ENCODE results near the gene ARHGEF7.
"Not testable (repeated sequence)": the region's sequence is repeated elsewhere in the genome, so short reads cannot be mapped to it uniquely, and the experiment has no call there.

ARHGEF7 gene, protein sequence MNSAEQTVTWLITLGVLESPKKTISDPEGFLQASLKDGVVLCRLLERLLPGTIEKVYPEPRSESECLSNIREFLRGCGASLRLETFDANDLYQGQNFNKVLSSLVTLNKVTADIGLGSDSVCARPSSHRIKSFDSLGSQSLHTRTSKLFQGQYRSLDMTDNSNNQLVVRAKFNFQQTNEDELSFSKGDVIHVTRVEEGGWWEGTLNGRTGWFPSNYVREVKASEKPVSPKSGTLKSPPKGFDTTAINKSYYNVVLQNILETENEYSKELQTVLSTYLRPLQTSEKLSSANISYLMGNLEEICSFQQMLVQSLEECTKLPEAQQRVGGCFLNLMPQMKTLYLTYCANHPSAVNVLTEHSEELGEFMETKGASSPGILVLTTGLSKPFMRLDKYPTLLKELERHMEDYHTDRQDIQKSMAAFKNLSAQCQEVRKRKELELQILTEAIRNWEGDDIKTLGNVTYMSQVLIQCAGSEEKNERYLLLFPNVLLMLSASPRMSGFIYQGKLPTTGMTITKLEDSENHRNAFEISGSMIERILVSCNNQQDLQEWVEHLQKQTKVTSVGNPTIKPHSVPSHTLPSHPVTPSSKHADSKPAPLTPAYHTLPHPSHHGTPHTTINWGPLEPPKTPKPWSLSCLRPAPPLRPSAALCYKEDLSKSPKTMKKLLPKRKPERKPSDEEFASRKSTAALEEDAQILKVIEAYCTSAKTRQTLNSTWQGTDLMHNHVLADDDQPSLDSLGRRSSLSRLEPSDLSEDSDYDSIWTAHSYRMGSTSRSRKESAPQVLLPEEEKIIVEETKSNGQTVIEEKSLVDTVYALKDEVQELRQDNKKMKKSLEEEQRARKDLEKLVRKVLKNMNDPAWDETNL

DNA sequence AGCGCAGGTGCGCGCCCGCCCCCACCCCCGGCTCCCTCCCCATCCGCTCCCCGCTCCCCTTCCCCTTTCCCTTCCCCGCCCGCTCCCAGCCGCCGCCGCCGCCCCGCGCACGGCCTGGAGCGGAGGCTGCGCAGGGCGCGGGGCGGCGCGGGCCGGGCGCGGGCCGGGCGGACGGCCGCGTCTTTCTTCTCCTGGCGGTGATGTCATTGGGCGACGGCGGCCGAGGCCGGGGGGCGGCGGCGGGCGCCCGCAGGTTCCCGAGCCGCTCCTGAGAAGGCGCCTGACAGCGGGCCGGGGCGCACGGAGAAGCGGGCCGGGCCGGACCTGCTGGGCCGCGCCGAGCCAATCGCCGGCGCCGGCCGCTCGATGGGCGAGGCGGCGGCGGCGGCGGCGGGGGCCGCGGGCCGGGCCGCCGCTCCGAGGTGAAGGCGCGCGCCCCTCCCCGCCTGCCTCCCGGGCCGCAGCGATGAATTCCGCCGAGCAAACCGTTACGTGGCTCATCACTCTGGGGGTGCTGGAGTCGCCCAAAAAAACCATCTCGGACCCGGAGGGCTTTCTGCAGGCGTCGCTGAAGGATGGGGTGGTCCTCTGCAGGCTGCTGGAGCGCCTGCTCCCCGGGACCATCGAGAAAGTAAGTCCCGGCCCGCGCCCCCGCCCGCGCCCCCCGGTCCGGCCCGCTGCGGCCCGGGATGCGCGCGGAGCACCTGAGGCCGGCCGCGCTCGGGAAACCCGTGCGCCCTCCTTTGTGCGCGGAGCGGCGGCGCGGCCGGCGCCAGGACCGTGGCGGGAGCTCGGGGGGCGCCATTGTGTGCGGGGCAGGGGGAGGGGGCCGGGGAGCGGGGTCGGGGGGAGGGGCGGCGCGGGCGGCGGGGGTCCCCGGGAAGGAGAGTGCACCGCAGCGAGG is at the start of gene ARHGEF7:
Gene ARHGEF7 (plus strand): TSS at position 250 of the 904 bp plus-strand sequence. CDS start 217 bp downstream, at position 467.
- peak; percentile 46 for DNase-seq

DNA sequence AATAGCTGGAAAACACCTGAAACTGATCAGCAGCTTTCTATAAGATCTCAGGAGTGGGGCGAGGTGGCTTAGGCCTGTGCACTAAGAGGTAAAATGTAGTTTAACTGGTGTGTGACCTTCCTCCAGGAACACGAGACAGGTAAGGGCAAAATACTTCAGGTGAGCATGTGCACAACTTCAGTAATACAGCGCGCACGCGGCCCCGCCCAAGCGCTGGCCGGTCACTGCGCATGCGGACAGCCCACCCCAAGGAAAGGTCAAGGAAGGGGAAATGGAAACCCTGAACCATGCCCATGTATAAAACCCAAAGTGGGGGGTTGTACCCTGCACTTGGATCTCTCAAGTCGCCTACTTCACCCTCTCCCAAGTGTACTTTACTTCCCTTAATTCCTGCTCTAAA is 49.4 kb upstream of the ARHGEF7 start:
- DNase-seq: no peak

DNA sequence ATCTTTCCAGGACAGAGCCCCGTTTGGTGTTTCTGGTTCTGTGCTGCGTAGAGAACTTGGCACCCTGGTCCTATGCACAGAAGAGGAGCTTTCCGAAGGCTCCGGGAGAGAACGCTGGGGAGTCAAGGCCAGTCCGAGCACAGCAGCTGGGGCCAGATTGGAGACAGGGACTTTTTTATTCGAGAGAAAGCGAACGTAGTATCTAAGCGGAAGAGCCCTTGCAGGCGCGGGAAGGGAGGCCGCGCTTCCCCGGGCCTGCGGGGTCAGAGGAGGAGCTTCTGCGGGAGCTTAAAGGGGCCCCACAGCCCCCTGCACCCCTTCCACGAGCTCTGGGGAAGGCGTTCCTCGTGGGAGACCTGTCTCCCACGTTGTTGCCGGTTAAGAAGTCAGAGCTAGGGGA is 48.6 kb upstream of the ARHGEF7 start:
- DNase-seq: no peak

DNA sequence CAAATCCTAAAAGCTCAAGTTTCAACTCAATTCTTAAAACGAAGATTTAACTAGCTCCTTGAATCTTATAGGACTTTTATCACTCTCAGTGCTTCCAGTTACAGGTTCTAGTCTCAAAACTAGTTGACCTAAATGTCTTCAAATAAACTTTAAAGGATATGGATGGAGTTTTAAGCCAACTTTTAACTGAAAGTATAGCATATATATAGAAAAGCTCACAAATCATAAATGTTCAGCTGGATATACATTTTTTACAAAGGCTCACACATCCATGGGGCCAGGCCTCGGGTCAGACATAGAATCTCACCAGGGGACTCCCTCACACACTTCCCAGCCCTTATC is 47.1 kb upstream of the ARHGEF7 start:
- no peak for DNase-seq

DNA sequence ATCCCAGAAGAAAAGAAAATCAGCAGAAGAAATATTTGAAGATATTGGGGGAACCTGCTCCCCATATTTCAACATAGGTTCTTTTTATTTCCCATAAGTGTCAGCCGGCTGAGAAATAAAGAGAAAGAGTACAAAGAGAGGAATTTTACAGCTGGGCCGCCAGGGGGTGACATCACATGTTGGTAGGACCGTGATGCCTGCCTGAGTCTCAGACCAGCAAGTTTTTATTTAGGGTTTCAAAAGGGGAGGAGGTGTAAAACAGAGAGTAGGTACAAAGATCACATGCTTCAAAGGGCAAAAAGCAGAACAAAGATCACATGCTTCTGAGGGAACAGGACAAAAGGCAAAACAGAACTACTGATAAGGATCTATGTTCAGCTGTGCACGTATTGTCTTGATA is 44.0 kb upstream of the ARHGEF7 start:
- DNase-seq: not testable (repeated sequence)

DNA sequence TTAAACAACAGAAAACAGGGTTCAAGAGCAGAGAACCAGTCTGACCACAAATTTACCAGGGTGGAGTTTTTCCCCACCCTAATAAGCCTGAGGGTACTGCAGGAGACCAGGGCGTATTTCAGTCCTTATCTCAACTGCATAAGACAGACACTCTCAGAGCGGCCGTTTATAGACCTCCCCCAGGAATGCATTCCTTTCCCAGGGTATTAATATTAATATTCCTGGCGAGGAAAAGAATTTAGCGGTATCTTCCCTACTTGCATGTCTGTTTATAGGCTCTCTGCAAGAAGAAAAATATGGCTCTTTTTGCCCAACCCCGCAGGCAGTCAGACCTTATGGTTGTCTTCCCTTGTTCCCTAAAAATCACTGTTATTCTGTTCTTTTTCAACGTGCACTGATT is 43.6 kb upstream of the ARHGEF7 start:
- not testable (repeated sequence) for DNase-seq

DNA sequence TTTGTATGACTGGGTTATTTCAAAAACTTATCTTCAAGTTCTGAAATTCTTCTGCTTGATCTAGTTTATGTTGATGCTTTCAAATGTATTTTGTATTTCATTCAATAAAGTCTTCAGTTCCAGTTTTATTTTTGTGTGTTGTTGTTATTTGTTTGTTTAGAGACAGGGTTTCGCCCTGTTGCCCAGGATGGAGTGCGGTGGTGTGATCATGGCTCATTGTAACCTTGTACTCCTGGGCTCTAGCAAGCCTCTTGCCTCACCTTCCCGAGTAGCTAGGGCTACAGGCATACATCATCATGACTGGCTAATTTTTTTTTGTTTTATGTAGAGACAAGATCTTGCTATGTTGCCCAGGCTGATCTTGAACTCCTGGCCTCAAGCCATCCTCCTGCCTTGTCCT is 40.3 kb upstream of the ARHGEF7 start:
- no peak for DNase-seq

DNA sequence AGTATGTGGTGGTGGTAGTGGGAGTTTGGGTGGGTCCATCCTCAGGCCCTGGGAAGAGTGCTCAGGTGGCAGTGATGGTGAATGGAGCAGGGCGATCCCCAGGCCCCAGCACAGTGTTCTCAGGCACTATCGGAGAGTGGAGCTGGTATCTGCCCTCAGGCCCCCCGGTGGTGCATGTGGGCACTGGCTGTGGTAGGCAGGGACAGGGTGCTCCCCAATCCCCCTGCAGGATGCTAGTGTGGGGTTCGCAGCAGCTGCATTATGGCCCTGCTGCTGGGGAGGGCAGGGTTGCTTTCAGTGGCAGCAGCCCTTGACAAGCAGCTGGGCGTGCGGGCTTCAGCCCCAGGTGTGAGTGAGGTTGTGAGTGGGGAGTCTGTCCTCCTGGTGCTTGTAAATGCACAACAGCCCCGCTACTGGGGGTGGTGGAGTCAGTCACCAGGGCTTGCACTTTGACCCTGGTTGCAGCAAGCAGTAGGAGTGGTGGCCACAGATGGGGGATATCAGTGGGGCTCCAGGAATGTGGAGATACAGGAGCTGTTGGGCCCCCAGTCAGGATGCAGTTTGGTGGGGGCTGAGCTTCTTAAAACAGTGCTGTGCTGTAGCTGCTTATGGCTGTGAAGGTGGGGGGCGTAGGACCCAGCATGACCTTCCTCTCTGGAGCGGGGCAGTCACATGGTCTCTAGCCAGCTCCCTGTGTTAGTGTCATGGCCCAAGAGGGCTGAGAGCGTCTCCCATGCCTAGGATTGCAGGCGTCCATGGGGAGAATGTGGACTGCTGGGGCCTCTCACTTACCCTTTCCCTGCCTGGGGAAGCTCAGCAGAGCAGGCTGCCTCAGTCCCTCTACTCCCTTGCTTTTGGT is 38.7 kb upstream of the ARHGEF7 start:
- no peak for DNase-seq

DNA sequence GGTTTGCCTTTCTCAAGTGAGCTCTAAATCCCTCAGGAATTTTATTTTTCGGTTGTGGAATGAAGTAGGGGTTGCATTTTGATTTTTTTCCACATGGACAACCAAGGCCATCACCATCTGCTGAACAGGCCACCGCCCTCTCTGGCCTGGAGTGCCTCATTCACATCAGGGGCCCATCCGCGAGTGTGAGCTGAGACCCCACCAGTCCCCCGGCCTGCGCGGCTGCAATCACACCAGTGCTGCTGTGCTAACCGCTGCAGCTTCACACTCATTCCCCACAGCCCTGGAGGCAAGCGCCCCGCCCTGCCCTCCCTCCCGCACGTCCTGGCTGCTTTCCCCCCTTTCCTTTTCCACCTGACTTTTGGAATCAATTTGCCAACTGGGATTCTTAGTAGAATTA is 35.7 kb upstream of the ARHGEF7 start:
- no peak for DNase-seq

DNA sequence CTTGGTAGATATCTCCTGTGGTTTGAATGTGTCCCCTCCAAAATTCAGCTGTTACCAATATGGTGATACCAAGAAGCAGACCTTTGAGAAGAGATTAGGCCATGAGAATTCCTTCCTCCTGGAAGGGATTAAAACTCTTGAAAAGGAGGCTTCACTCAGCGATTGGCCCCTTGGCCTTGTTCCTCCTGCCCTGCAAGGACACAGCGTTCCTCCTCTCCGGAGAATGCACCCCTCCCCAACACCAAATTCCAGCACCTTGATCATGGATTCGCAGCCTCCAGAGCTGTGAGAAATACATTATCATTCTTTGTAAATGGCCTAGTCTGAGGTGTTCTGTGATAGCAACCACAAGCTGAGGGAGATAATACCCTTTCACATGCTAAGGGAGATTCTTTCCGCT is 34.5 kb upstream of the ARHGEF7 start:
- no peak for DNase-seq

DNA sequence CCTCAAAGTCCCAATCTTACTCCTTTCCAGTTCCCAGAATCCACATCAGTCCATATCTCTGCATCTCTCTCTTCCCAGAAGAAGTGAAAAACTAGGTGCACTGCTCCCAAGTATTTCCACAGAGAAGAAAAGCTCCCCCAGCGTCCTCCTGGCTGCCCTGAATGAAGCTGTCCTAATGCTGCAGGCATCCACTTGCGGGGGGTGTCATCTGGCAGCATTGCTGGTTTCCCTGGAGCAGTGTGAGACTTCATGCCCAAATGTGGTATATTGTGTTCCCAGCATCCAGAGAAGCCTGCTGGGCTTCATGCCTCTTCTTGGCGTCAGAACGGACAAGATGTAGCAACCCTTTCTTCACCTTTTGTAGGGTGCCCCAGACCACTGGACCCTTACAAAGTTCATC is 32.9 kb upstream of the ARHGEF7 start:
- no peak for DNase-seq

DNA sequence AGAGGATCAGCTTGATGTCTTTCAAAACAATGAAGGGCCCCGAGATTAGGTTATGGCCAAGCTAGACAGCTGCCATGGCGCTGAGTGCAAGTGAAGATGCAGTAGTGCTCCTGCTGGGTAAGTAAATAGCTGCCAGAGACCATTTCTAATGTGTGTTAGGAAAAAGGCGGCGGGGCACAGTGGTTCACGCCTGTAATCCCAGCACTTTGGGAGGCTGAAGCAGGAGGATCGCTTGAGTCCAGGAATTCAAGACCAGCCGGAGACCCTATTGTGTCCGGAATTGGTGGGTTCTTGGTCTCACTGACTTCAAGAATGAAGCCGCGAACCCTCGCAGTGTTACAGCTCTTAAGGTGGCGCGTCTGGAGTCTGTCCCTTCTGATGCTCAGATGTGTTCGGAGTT is 32.3 kb upstream of the ARHGEF7 start:
- DNase-seq: not testable (repeated sequence)

DNA sequence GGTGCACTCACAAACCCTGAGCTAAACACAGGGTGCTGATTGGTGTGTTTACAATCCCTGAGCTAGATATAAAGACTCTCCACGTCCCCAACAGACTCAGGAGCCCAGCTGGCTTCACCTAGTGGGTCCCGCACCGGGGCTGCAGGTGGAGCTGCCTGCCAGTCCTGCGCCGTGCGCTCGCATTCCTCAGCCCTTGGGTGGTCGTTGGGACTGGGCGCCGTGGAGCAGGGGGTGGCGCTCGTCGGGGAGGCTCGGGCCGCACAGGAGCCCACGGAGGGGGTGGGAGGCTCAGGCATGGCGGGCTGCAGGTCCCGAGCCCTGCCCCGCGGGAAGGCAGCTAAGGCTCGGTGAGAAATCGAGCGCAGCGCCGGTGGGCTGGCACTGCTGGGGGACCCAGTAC is 31.4 kb upstream of the ARHGEF7 start:
- DNase-seq: not testable (repeated sequence)

DNA sequence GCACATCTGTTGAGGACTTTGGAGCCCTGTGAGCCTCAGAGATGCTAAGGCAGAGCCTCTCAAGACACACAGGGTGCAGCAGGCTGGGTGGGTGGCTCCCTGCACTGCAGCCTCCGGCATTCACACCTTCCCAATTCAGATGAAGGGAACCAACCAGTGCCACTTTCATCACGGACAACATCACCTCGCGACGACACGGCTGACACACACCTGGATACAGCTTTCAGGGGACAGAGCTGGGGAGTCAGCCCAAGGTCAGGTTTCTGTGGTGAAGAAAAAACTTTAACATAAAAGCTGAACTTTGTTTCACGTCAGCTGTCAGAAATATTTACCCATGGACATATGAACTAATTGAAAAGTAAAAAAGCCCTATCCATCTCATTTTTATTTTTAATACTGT is 24.9 kb upstream of the ARHGEF7 start:
- no peak for DNase-seq

DNA sequence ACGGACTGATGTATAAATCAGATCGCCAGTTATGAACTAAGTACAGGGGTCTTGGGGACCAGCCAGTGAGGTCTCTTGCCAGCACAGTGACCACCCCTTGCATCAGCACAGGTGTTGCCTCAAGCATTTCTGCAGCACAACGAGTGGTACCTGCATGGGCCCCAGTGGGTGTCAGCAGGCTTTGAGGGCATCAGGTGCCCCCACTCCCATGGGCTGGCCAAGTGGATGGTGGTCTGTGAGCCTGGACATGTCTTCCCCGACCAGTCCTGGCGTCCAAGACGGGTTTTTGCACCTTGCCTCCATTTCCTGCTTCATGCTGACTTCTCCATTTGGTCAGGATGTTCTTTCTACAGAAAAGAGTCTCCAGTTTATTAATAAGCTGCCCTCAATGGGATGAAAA is 22.4 kb upstream of the ARHGEF7 start:
- DNase-seq: no peak

DNA sequence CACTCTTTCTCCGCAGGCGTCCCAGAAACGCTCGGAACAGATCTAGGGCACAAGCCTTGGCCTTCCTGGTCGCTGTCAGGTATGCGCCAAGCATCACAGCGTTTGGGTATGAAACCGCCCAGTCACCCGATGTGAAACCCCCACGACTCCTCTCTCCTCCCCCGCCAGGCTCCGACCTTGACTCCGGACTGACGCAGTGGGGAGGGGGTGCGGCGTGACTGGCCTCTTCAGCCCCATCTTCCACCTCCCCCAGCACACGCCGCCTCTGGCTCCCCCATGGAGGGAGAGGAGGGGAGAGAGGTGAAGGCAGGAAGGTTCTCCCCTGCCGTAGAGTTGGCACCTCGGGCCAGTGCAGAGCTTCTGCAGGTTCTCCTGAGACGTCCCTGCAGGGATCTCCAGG is 22.0 kb upstream of the ARHGEF7 start:
- DNase-seq: no peak

DNA sequence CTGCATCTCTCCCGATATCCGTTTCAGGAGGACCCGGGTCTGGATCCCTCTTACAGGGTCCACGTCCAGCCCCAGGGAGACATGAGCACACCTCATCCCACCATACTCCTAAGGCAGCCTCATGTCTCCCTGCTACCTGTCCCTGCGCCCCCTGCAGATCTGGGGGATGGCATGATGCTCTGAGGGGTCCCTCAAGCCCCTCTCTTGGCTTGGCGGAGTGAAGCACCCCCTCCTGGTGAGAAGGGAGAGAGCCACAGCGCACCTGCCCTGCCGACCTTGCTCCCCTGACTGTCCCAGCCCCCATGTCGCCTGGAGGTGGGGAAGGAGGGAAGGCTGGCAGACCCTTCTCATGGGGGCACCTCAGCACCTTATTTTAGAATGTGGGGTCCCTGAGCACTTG is 21.5 kb upstream of the ARHGEF7 start:
- DNase-seq: no peak

DNA sequence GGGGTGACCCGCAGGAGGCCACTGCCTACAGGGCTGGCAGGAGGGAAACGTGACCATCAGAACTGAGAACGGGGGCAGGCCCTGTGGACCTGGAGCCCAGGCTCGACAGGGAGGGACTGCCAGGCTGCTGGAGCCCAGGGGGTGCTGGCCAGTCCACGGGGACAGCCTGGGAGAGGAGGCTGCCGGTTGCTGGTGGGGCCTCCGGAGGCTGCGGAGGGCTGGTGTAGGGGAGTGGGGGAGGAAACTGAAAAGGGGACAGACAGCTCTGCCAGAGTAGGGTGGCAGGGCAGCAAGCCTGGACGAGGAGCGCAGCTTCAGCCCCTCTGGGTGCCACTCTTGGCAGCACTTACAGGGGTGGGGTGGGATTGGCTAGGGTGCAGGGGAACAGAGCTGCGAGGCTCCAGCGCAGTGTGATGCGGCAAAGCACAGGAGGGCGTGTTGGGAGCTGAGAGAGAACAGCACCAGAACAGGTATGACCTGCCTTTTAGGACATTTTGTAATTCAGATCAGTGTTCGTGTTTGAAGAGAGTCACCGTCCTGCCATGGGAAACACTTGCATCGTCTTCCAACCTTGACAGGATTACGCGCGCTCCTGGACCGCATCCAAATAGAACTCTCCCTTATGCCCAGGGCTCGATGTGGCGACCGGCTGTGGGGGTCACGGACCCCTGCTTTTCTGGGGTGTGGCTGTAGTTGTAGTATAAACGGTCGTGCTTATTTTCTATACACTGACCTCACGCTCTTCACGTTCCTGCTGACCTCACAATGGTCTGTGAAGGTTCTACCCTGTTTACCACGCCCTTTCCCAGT is 19.9 kb upstream of the ARHGEF7 start:
- DNase-seq: no peak

DNA sequence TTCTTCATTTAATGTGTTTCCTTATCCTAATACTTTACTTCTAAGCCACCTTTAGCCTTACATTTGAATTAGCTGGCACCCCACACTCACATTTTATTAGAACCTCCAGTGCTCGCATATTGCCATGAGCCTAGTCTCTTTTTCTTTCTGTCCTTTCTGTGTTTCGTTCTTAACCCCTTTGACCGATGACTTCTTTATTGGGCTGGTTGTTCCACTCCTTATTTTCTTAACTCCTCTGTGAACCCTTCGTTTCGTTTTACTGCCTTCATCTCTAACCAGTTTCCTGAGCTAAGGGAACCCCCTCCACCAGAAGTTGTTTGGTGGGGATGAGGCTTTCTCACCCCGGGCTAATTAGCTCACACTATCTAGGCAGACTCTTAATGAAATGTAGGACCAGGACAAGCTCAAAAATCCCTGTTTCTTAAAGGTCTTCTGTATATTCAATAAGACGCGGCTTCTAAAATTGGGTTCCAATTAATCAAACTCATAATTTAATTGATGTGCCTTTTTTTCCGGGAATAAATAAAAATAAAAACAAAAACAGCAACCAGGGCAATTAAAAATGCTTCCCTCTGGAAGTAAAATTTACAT is 19.1 kb upstream of the ARHGEF7 start:
- no peak for DNase-seq

DNA sequence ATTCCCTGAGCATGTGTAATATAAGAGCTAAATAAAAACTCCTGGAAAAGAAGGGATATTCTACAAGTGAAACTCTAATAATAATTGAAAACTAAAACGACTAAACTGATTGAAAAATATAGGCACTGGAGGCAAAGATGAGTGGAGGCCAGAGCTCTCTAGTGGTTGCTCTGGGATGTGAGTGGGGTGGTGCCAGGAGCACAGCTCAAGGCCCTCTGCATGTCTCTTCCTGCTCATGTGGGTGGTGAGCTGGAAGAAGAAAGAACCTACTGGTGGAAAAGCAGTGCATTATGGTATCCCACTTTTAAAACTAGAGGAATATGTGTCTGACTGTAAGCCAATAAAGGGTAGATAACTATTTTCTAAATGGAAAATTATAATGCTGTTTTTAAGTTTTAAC is 15.8 kb upstream of the ARHGEF7 start:
- no peak for DNase-seq

DNA sequence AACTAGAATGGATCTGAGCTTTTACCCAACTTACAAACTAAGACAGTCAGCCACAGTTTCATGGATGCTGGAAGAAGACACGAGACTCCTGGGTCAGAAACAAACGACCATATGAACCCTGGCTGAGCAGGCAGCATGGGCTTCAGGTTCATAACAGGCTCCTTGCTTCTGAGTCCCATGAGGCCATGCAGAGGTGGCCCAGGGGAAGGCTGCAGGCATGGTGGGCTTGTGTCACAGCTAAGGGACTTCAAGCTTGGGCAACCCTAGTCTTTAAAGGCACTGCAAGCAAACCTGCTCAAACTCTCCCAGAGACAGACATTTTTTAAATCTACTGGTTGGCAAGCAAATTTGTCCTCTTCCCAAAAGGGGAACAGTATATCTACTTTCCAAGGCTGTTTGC is 5.1 kb upstream of the ARHGEF7 start:
- no peak for DNase-seq
